ENCODE results near the gene KRTAP2-3.
"Not testable (repeated sequence)": the region's sequence is repeated elsewhere in the genome, so short reads cannot be mapped to it uniquely, and the experiment has no call there.

KRTAP2-3 gene

GRCh38 chr17:41052566-41052965, 7.3 kb downstream of the KRTAP2-3 start:
- no peak for DNase-seq (ENCODE audit: low read depth)
- no peak overlapping the region for H3K4me3 ChIP-seq (replicated peaks; ENCODE audit: low read depth, low read length)
- TF ChIP-seq, protein P1, sequence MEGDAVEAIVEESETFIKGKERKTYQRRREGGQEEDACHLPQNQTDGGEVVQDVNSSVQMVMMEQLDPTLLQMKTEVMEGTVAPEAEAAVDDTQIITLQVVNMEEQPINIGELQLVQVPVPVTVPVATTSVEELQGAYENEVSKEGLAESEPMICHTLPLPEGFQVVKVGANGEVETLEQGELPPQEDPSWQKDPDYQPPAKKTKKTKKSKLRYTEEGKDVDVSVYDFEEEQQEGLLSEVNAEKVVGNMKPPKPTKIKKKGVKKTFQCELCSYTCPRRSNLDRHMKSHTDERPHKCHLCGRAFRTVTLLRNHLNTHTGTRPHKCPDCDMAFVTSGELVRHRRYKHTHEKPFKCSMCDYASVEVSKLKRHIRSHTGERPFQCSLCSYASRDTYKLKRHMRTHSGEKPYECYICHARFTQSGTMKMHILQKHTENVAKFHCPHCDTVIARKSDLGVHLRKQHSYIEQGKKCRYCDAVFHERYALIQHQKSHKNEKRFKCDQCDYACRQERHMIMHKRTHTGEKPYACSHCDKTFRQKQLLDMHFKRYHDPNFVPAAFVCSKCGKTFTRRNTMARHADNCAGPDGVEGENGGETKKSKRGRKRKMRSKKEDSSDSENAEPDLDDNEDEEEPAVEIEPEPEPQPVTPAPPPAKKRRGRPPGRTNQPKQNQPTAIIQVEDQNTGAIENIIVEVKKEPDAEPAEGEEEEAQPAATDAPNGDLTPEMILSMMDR (IDR thresholded peaks at IDR 0.05; ENCODE audit: low read length, missing control alignments): no peak

DNA sequence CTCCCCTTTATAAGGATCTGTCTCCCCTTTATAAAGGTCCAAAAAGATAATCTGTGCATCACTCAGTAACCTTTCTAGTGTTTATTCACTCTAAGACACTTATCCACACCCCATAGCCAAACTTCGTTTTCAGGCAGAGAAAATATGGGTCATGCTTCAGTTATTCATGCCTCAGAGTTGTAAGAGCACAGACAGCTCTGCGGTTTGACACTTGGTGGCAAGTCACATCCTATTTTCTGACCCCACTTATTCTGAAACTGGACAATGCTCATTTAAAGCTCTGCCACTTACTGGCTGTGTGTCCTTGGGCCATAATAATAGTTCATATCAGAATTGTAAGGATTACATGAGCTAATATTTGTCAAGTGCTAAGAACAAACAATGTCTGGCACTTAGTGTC, 10.8 kb downstream of the KRTAP2-3 start:
- no peak overlapping the region for H3K4me3 ChIP-seq (replicated peaks; ENCODE audit: low read depth, low read length)
- TF ChIP-seq, protein P1 (IDR thresholded peaks at IDR 0.05; ENCODE audit: low read length, missing control alignments): no peak
- DNase-seq (ENCODE audit: low read depth): peak; percentile 17

DNA sequence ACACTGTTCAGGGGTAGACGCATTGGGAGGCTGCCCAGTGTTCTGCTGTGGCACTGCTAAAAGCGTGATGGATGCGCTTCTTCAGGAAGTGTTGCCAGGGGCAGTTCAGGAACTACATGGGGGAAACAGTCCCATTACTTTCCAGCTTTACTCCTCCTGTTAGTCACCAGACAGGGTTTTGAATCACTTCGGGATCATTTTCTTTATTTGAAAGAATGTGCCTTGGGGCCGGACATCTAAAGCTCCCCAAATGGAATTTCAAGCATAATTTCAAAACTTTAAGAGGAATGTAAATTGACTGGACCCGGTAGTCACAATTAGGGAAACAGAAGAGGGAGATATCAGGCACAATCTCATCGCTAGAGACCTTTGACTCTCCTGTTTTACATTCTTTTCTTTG, 11.5 kb downstream of the KRTAP2-3 start:
- TF ChIP-seq, protein P1 (IDR thresholded peaks at IDR 0.05; ENCODE audit: low read length, missing control alignments): no peak
- no peak overlapping the region for H3K4me3 ChIP-seq (replicated peaks; ENCODE audit: low read depth, low read length)
- no peak for DNase-seq (ENCODE audit: low read depth)

DNA sequence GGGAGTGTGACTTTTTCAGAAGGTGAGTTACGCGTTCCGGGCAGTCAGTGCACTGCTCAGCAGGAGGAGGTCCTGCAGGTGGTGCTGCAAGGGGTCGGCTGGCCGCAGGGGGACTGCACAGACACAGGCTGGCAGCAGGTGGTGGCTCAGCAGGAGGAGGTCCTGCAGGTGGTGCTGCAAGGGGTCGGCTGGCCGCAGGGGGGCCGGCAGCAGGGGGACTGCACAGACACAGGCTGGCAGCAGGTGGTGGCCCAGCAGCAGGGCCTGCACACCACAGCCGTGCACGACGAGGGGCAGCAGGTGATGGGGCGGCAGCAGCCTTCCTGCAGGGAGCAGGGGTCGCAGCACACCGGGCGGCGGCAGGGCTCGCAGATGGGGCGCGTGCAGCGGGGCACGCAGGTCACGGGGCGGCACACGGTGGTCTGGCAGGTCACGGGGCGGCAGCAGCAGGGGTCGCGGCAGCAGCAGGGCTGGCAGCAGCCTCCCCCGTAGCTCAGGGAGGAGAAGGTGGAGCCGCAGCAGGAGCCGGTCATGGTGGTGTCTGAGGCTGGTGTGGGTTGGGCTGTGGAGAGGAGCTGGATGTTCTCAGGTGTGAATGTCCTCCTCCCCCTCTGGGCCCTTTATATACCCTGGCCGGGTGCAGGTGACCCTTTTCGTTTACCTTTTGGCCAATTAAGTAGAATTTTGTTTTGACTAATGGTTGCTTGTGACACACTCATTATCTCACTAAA, 13.0 kb downstream of the KRTAP2-3 start, which contains the start of gene KRTAP2-1:
KRTAP2-1 (minus strand) TSS at position 582 of the 731 bp plus-strand sequence; CDS start at position 533, 49 bp downstream.
- not testable (repeated sequence) for H3K4me3 ChIP-seq (replicated peaks; ENCODE audit: low read depth, low read length); DNase-seq (ENCODE audit: low read depth)

DNA sequence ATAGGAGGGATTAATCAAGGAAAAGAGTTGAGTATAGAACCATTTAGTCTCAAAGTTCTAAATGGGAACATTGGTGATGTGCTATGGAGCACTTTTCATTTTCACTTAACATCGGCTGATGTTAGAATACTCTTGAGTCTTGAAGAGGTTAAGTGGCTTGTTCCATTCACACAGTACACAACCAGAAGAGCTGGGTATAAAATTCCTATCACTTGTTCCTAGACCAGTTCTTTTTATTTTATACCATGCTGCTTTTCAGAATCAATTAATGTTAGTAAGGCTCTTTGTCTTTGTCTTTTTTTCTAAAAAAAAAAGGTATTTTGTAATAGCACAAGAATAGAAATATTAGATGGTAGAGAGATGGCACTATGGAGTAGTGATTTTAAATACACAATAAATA, 17.0 kb downstream of the KRTAP2-3 start:
- no peak for DNase-seq (ENCODE audit: low read depth)
- TF ChIP-seq, protein P1 (IDR thresholded peaks at IDR 0.05; ENCODE audit: low read length, missing control alignments): no peak
- H3K4me3 ChIP-seq (replicated peaks; ENCODE audit: low read depth, low read length): no peak overlapping the region

- not testable (repeated sequence) for H3K4me3 ChIP-seq (replicated peaks; ENCODE audit: low read depth, low read length); DNase-seq (ENCODE audit: low read depth)
Measured at GRCh38 chr17:41040783-41041571, 18.9 kb downstream of the KRTAP2-3 start, which contains the start of gene KRTAP1-1. TSS of gene KRTAP1-1 (minus strand) at chr17:41041450. CDS start at chr17:41041397, 53 bp downstream.

GRCh38 chr17:41037853-41038350, 22.0 kb downstream of the KRTAP2-3 start:
- TF ChIP-seq, protein P1 (IDR thresholded peaks at IDR 0.05; ENCODE audit: low read length, missing control alignments): no peak
- H3K4me3 ChIP-seq (replicated peaks; ENCODE audit: low read depth, low read length): no peak overlapping the region
- no peak for DNase-seq (ENCODE audit: low read depth)

DNA sequence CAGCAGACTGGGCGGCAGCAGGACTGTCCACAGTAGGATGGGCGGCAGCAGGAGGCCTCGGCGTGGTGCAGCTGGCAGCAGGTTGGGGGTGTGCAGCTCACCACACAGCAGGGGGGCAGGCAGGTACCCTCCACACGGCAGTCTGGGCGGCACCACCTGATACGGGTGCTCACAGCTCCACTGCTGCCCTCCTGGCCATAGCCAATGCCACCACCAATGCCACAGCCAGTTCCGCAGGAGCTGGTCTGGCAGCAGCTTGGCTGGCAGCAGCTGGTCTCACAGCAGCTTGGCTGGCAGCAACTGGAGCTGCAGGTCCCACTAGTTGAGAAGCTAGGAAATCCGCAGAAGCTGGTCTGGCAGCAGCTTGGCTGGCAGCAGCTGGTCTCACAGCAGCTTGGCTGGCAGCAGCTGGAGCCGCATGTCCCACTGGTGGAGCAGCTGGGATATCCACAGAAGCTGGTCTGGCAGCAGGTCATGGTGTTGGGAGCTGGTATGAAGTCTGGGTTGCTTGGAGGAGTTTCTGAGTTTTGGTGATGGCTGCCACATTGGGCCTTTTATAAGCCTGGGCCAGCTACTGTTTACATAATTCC, 25.5 kb downstream of the KRTAP2-3 start, which contains the start of gene KRTAP1-3:
KRTAP1-3 (minus strand) TSS at position 529 of the 590 bp plus-strand sequence; CDS start at position 476, 53 bp downstream.
- DNase-seq (ENCODE audit: low read depth); H3K4me3 ChIP-seq (replicated peaks; ENCODE audit: low read depth, low read length): not testable (repeated sequence)

Measured in fibroblast of pulmonary artery (primary cell).